GM18867 (cell line): ENCODE measurements around the gene GART.
"Not testable (repeated sequence)": the region's sequence is repeated elsewhere in the genome, so short reads cannot be mapped to it uniquely, and the experiment has no call there.

ENCODE experiments used
- ATAC-seq: cut with Tn5 transposase; IDR thresholded peaks from one replicate; pipeline ENCODE4 v1.9.1; 2021; ENCODE audit warnings: mild to moderate bottlenecking, moderate library complexity; ENCODE audit not compliant: unreplicated experiment

GART gene

DNA sequence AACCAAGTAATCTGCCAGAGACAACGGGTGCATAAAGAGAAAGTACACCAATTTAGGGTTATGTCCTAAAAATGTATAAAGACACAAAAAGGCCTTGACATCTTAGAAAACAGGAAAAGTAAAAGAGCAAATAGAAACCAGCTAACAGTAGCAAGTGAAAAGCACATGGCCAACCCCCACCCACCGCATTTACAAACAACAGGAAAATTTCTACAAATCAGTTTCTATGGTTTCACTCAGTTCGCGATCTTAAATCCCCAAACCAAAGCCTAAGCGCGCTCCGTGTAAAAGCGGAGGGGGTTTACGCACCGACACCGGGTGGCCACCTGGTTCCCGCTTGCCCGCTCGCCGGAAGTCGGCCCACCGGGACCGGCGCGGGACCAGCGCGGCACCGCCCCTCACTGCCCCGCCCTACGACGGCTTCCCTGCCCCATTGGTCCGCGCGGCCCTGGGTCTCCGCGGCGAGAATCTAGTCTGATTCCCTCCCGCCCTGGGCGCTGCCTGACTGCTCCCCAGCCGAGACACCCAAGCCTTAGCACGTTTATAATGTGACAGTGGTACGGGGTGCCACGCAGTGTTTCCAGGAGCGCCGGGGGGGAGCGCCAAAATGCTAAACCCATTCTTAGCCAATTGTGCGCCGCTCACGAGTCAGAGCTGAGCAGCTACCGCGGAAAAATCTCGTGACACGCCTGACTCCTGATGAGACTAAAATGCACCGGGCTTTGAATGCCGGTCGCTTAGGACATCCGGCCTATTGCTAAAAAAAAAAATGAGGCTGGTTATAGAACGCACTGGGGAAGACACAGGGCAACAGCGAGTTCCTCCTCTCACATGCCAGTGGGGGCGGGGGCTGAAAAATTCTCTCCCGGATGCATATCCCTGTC, at the start of gene GART:
Gene GART, minus strand, starts transcription at position 362 of the 884 bp plus-strand sequence. CDS start 2,802 bp downstream, outside the sequence.
- ATAC-seq: peak; percentile 54

DNA sequence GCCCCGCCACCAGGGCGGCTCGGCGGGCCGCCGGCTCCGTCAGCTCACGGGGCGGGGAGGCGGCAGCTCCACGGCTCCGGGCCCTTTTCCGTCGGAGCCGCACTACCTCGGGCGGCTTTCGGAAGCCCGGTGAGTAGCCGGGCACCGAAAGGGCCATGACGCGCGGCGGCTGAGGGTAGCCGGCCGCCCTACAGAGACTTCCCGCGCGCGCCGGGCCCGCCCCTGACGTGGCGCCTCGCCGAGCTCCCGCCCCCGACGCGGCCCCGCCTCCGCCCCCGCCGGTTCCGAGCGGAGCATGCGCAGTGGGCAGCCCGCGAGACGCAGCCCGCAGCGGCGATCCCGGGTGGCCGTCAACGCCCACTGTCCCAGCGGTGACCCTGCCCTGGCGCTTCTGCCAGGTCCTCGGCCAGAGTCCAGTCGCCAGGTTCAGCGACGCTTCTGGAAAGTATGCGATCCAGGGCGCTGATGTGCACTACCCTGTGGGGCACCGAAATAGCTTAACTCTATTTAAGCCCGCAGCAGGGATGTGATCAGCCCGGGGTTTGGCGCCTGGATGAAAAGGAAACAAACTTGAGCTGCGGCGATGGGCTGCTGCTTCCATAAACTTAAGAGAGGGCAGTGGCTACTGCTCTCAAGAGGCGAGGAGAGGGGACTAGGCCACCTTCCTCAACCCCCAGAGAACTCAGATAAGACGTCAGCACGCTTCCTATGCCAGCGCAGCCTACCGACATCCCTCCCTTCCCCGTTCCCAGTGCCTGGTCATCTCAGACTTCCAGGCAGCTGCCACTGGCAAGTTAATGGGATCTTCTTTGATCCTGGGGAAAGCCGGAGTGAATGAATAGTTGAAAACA, 46.8 kb upstream of the GART start, which contains the start of gene DONSON:
Gene DONSON, minus strand, starts transcription at position 200 of the 851 bp plus-strand sequence. Its CDS starts 43 bp downstream, at position 157.
- peak; percentile 91 for ATAC-seq

- peak; percentile 38 for ATAC-seq
Measured at GRCh38 chr21:33587792-33588484, 46.0 kb upstream of the GART start.

GRCh38 chr21:33586927-33587326, 45.0 kb upstream of the GART start:
- no peak for ATAC-seq

DNA sequence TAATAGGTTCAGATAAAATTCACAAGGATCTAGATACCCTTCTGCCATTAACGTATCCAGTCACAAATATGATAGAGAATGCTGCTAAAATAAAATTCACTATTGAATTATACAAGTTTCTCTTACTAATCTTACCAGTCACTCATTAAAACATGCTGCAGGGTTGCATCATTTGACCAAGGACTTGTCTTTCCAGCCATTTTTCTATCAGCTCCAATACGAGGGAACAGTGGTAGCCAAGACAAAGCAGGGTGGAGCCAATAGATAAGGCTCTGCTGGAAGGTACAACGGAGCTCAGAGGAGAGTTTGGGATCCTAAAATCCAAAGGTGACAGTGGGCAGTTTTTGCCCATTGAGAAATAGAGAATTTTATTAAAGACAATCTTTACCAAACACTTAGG, 42.5 kb upstream of the GART start:
- ATAC-seq: no peak

- no peak for ATAC-seq
Measured at GRCh38 chr21:33578959-33579542, 37.1 kb upstream of the GART start.

GRCh38 chr21:33578214-33578613, 36.3 kb upstream of the GART start:
- ATAC-seq: no peak

DNA sequence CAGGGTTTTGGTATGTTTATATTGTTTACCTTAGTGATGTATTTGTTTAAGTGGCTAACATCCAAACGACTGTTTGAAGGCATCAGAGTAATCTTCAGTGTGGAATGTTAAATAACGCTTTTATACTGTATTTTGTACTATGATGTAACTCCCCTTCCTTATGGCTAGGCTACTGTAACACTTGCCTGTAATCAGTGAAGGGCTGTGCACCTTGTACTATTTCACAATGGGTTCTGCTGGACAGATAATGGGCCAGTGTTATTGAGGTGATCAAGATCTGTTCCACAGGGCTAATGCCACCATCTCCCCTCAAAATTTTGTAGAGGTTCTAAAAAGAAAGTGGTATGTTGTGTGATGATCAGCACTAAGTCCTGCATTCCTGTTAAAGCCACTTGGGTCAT, 34.8 kb upstream of the GART start:
- ATAC-seq: not testable (repeated sequence)

DNA sequence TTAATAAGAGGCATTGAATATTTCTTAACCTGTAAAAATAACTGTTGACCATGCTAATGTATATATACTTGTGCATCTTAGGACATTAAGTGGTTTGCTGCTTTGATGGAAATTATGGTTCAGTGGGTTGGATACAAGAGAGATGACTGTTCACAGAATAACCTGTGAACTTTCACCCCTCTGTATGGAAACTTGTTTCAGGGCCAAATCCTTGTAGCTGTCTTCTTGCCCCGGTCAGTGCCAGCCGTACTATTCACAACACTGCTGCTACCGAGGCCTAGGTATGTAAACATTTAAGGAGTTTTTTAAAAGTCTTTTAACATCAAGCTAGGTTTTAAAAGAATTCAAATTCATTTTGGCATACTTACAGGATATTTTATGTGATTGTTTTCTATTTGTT, 30.4 kb upstream of the GART start:
- no peak for ATAC-seq

- ATAC-seq: no peak
Measured at GRCh38 chr21:33569991-33570390, 28.1 kb upstream of the GART start.

DNA sequence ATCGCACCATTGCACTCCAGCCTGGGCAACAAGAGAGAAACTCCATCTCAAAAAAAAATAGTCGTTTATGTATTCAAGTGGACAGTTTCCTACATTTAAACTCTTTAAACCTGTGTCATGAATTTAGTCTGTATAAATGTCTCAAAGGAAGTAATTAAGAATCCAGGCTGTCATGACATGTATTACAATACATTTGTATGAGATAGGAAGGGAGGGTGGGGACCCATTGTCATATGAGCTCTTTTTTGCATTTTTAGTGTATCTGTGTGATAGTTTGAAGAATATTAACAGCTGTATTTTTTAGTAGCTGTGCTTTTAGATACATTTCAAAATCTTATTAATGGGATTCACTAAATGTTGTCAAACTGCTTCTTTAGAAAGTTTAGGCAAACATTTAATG, 26.5 kb upstream of the GART start:
- ATAC-seq: no peak

DNA sequence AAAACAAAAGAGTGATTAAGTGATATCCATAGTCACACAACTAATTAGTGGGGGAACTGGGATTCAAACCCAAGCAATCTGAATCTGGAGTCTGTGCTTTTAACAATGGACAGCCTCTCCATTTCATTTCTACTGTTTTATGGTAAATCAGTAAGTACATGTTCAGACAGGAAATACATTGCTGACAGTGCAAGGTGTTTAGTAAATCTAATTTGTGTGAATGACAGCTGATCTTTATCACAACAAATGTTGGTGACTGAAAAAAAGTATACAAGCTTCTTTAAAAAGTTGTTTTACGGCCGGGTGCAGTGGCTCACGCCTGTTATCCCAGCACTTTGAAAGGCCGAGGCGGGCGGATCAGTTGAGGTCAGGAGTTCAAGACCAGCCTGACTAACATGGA, 26.0 kb upstream of the GART start:
- ATAC-seq: no peak

- no peak for ATAC-seq
Measured at GRCh38 chr21:33566514-33566913, 24.6 kb upstream of the GART start.

DNA sequence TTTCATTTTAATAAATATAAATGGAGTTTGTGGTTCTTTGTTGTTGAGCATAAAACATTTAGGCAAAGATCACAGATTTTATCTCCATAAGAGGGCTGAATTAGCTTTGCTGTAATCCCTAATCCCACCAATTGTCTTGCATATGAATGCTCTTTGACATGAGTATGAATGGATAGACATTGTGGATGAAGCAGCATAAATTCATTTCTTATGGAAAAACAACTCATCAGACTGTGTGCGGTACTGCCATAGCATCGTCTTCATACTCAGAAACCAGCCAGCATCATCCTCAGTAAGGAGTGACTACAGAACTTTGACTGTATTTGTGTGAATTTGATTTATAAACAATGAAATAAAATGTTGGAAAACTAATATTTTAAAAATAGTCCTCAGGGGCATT, 20.5 kb upstream of the GART start:
- ATAC-seq: no peak

- no peak for ATAC-seq
Measured at GRCh38 chr21:33561373-33561772, 19.5 kb upstream of the GART start.

DNA sequence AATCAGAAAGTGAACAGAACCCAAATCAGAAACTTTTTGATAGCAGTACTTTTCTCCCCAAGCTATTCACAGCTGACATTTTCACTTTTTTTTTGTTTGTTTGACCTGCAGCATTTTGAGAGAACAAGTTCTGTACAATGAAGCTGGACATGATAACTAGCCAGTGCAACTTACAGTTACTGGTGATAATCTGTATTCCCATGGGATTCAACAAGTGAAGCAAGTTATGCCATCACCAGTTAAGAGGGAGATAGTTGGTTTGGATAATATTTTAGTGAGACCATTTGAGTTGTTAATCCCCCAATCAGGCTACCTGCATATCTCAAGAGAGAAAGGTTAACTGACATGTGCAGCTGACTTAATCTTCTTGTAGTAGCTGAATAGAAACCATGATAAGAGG, 19.0 kb upstream of the GART start:
- no peak for ATAC-seq

GRCh38 chr21:33559813-33560212, 17.9 kb upstream of the GART start:
- ATAC-seq: no peak

DNA sequence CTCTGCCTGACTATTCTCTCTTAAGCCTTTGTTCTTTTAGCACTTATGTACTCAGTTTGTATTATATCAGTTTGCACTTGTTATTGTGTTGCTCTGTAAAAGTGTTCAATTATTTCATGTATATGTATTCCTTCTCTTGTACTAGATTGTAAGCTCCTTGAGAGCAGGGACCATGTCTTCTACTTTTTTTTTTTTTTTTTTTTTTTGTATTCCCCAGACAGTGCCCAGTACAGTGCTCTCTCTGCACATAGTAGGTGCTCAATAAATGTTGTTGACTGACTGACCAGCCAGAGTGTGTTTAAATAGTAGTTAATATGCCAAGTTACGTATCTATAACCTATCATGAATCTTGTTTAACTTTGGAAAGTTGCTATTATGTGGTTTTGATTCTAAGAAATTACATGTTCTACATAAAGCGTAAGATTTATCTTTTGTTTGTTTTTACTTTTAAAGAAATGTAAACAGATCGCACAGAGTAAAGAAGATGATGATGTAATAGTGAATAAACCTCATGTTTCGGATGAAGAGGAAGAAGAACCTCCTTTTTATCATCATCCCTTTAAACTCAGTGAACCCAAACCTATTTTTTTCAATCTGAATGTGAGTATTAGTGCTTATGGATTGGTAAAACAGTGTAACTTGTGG, 17.0 kb upstream of the GART start:
- ATAC-seq: no peak

- no peak for ATAC-seq
Measured at GRCh38 chr21:33557447-33557846, 15.5 kb upstream of the GART start.

GRCh38 chr21:33554982-33555344, 13.0 kb upstream of the GART start:
- ATAC-seq: no peak
